HepG2 (cell line): ENCODE measurements around the gene MPIG6B. TPM values are rescaled to one million over a fixed set of nuclear protein-coding genes. Genes with fewer than 3 reads are reported as not detected.

Experiments used
- DPF2 ChIP-seq: sonication (generic); formaldehyde crosslinking; IDR thresholded peaks from 2 replicates; pipeline ENCODE4 v1.4.0; 2020; ENCODE audit warnings: mild to moderate bottlenecking, low read depth, missing genetic modification reagents, borderline replicate concordance
- HNF4A ChIP-seq: sonication (generic); formaldehyde crosslinking; IDR thresholded peaks from 2 replicates; pipeline ENCODE4 v1.4.0; 2020; ENCODE audit warnings: missing genetic modification reagents
- KDM6A ChIP-seq: IDR thresholded peaks from 2 replicates; pipeline ENCODE4 v1.6.1; 2016; ENCODE audit warnings: low read depth
- NRL ChIP-seq: sonication (generic); formaldehyde crosslinking; IDR thresholded peaks from 2 replicates; pipeline ENCODE4 v1.5.0; 2020; ENCODE audit warnings: missing genetic modification reagents, mild to moderate bottlenecking, moderate library complexity, borderline replicate concordance
- PAF1 ChIP-seq: IDR thresholded peaks from 2 replicates; pipeline ENCODE4 v1.6.1; 2016; ENCODE audit warnings: missing genetic modification reagents, missing compliant biosample characterization
- PRPF4 ChIP-seq: fragments of 200-400 bp; formaldehyde crosslinking; IDR thresholded peaks from 2 replicates; pipeline ENCODE4 v1.6.1; 2016; ENCODE audit warnings: low read length, low read depth; ENCODE audit not compliant: poor library complexity, severe bottlenecking
- SRSF4 ChIP-seq: fragments of 200-400 bp; formaldehyde crosslinking; IDR thresholded peaks from one replicate; pipeline ENCODE4 v1.6.1; 2018; ENCODE audit warnings: mild to moderate bottlenecking, low read depth, low read length, moderate library complexity; ENCODE audit not compliant: poor library complexity, severe bottlenecking
- TOPORS ChIP-seq: sonication (generic); formaldehyde crosslinking; IDR thresholded peaks from 2 replicates; pipeline ENCODE4 v1.8.0; 2023; ENCODE audit warnings: mild to moderate bottlenecking, missing genetic modification reagents
- U2AF1 ChIP-seq: fragments of 200-400 bp; formaldehyde crosslinking; optimal IDR thresholded peaks from 2 replicates; pipeline ENCODE3; 2017; ENCODE audit warnings: mild to moderate bottlenecking, low read depth, low read length
- ZFP90 ChIP-seq: sonication (generic); formaldehyde crosslinking; IDR thresholded peaks from 2 replicates; pipeline ENCODE4 v1.8.0; 2022; ENCODE audit warnings: missing genetic modification reagents, mild to moderate bottlenecking, inconsistent platforms, borderline replicate concordance
- ZFX ChIP-seq: sonication (generic); formaldehyde crosslinking; IDR thresholded peaks from 2 replicates; pipeline ENCODE4 v1.4.0; 2020; ENCODE audit warnings: mild to moderate bottlenecking, low read depth, missing genetic modification reagents, moderate library complexity
- ZNF33A ChIP-seq: sonication (generic); formaldehyde crosslinking; IDR thresholded peaks from 2 replicates; pipeline ENCODE4 v1.5.1; 2020; ENCODE audit warnings: missing genetic modification reagents, mild to moderate bottlenecking, moderate library complexity, borderline replicate concordance
- ZNF33B ChIP-seq: sonication (generic); formaldehyde crosslinking; IDR thresholded peaks from 2 replicates; pipeline ENCODE4 v1.5.1; 2020; ENCODE audit warnings: mild to moderate bottlenecking, missing genetic modification reagents
- ZNF670 ChIP-seq: sonication (generic); formaldehyde crosslinking; IDR thresholded peaks from 2 replicates; pipeline ENCODE4 v1.8.0; 2022; ENCODE audit warnings: mild to moderate bottlenecking, missing genetic modification reagents, borderline replicate concordance
- ZNF780A ChIP-seq: sonication (generic); formaldehyde crosslinking; IDR thresholded peaks from 2 replicates; pipeline ENCODE4 v1.8.0; 2022; ENCODE audit warnings: mild to moderate bottlenecking, missing genetic modification reagents, moderate library complexity
- ZSCAN9 ChIP-seq: IDR thresholded peaks from 2 replicates; pipeline ENCODE4 v1.6.1; 2016; ENCODE audit warnings: borderline replicate concordance
- polyA plus RNA-seq, 8 experiments: library from polyadenylated mRNA; depleted of rRNA in 3 of 8; stranded (reverse) in 7 of 8; unstranded in 1 of 8; fragments of >200 nt; fragmentation: Illumina TruSeq in 4 of 8; extraction: Trizol in 4 of 8; gene quantifications; 2 replicates each; pipeline versions ENCODE4 v1.2.1 to v1.2.3, GENCODE V29; 2011 to 2016; ENCODE audit warnings: low read depth in 4 of 8, missing spikeins in 1 of 8, mixed read lengths in 1 of 8; ENCODE audit not compliant: insufficient read depth in 1 of 8
- total RNA-seq, 5 experiments: library from RNA; depleted of rRNA; stranded (reverse); fragments of >200 nt; fragmentation: Illumina TruSeq; extraction: Trizol; gene quantifications; 2 replicates each; pipeline ENCODE4 v1.2.3, GENCODE V29; 2016; ENCODE audit warnings: low read depth in 1 of 5
- TF ChIP-seq, protein P1 (sequence below): sonication (generic); formaldehyde crosslinking; IDR thresholded peaks from 2 replicates; pipeline ENCODE4 v1.4.0; 2020; ENCODE audit warnings: missing genetic modification reagents
- TF ChIP-seq, protein P2 (sequence below), 2 experiments: fragments of 450-650 bp in 1 of 2; sonication (generic) in 1 of 2; formaldehyde crosslinking; IDR thresholded peaks; 2 replicates each; pipeline versions ENCODE4 v1.5.0 to v1.8.0; 2020 to 2022; ENCODE audit warnings: mild to moderate bottlenecking in 1 of 2, missing genetic modification reagents in 1 of 2
- TF ChIP-seq, protein P3 (sequence below): sonication (generic); formaldehyde crosslinking; IDR thresholded peaks from 2 replicates; pipeline ENCODE4 v1.4.0; 2020; ENCODE audit warnings: missing genetic modification reagents, borderline replicate concordance
- TF ChIP-seq, protein P4 (sequence below): sonication (generic); formaldehyde crosslinking; IDR thresholded peaks from 2 replicates; pipeline ENCODE4 v1.5.1; 2020; ENCODE audit warnings: missing genetic modification reagents, mild to moderate bottlenecking, borderline replicate concordance

The MPIG6B gene
- total and polyA plus RNA-seq, 2 of the 13 experiments (the other 11 are each of a cell fraction or from before 2014, with no cell fraction given) = not detected

DNA sequence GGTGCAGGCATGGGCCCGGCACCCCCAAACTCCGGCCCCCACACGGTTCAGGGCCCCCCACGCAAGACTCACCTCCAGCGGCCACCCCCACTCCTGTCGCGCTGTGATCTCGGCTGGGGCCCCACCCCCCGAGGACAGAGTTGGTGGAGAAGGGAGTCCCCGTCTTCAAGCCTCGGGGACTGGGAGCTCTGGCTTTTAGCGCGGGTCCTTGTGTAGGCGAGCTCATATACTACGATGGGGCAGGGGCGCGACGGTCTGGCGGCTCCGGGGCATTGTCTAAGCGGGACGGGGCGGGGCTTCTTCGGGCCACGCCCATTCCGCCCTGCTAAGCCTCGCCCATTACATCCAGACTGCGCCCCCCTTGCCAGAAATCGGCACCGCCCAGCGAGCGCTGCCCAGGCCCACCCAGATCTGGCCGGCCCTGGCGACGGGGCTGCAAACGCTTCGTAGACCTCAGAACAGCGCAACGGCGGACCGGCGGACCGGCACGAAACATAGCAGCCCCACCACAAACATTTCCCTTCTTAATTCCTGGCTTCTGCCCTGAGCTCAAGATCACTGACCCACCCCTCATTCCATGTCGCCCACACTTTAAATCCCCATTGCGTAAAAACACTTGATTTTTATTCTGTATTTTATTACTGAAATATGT lies 6.9 kb downstream of the MPIG6B start (continued):
- TF ChIP-seq DPF2 (CRISPR knock-in tag) (no peak), ZNF33A (CRISPR knock-in tag) (peak; percentile 98), HNF4A (0 out of 2 replicates have a peak, but pooled peaks have one; percentile 2), SRSF4 (peak; percentile 98), PAF1 (CRISPR knock-in tag) (peak; percentile 91), ZNF780A (CRISPR knock-in tag) (no peak), PRPF4 (peak; percentile 50), TOPORS (CRISPR knock-in tag) (peak; percentile 92), ZNF670 (CRISPR knock-in tag) (peak; percentile 65; the same call in 1 of the 2 replicates), ZFX (CRISPR knock-in tag) (peak; percentile 28), NRL (0 out of 2 replicates have a peak, but pooled peaks have one; percentile 33), ZFP90 (CRISPR knock-in tag) (no peak), KDM6A (CRISPR knock-in tag) (no peak), ZSCAN9 (CRISPR knock-in tag) (0 out of 2 replicates have a peak, but pooled peaks have one; percentile 33), ZNF33B (CRISPR knock-in tag) (peak; percentile 34; the same call in 1 of the 2 replicates), U2AF1 (peak; percentile 91)
- TF ChIP-seq, protein P1, sequence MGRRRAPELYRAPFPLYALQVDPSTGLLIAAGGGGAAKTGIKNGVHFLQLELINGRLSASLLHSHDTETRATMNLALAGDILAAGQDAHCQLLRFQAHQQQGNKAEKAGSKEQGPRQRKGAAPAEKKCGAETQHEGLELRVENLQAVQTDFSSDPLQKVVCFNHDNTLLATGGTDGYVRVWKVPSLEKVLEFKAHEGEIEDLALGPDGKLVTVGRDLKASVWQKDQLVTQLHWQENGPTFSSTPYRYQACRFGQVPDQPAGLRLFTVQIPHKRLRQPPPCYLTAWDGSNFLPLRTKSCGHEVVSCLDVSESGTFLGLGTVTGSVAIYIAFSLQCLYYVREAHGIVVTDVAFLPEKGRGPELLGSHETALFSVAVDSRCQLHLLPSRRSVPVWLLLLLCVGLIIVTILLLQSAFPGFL (CRISPR knock-in tag) = 0 out of 2 replicates have a peak, but pooled peaks have one; percentile 21
- TF ChIP-seq, protein P2, sequence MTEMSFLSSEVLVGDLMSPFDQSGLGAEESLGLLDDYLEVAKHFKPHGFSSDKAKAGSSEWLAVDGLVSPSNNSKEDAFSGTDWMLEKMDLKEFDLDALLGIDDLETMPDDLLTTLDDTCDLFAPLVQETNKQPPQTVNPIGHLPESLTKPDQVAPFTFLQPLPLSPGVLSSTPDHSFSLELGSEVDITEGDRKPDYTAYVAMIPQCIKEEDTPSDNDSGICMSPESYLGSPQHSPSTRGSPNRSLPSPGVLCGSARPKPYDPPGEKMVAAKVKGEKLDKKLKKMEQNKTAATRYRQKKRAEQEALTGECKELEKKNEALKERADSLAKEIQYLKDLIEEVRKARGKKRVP (CRISPR knock-in tag; IDR thresholded peaks at IDR 0.05) = 0 out of 4 replicates have a peak, but pooled peaks of 1 of the 2 experiments have one; percentile 27
- TF ChIP-seq, protein P3, sequence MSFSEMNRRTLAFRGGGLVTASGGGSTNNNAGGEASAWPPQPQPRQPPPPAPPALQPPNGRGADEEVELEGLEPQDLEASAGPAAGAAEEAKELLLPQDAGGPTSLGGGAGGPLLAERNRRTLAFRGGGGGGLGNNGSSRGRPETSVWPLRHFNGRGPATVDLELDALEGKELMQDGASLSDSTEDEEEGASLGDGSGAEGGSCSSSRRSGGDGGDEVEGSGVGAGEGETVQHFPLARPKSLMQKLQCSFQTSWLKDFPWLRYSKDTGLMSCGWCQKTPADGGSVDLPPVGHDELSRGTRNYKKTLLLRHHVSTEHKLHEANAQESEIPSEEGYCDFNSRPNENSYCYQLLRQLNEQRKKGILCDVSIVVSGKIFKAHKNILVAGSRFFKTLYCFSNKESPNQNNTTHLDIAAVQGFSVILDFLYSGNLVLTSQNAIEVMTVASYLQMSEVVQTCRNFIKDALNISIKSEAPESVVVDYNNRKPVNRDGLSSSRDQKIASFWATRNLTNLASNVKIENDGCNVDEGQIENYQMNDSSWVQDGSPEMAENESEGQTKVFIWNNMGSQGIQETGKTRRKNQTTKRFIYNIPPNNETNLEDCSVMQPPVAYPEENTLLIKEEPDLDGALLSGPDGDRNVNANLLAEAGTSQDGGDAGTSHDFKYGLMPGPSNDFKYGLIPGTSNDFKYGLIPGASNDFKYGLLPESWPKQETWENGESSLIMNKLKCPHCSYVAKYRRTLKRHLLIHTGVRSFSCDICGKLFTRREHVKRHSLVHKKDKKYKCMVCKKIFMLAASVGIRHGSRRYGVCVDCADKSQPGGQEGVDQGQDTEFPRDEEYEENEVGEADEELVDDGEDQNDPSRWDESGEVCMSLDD (CRISPR knock-in tag) = peak; percentile 73
- TF ChIP-seq, protein P4, sequence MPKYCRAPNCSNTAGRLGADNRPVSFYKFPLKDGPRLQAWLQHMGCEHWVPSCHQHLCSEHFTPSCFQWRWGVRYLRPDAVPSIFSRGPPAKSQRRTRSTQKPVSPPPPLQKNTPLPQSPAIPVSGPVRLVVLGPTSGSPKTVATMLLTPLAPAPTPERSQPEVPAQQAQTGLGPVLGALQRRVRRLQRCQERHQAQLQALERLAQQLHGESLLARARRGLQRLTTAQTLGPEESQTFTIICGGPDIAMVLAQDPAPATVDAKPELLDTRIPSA = no peak
